Measurements from ENCODE around the gene LRRC58. TPM values are rescaled to one million over a fixed set of nuclear protein-coding genes. Genes with fewer than 3 reads are reported as not detected.

Gene LRRC58
- total RNA-seq, 1 donor from 2014 or later: 14.3 TPM

DNA sequence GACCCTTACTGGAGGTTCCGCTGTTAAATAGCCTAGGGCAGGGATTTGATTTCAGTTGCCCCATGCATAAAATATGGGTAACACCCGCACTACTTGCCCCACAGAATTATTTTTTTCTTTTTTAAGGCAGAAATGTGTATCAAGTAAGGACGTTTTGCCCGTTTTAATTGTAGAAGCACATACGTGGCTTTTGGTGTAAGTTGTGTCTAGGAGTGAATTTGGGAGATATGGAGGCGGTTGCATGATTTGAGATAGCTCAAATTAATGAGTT, 636 bp upstream of the LRRC58 start:
- Mint-ChIP-seq H3K4me3 (ENCODE audit: unreplicated experiment) (peak overlapping the region; percentile 94), H3K36me3 (ENCODE audit: low read depth, unreplicated experiment) (no peaks in the 10 kb centered on the region), H3K27ac (ENCODE audit: unreplicated experiment) (peak overlapping the region; percentile 88), H3K9me3 (ENCODE audit: unreplicated experiment) (no peaks in the 10 kb centered on the region), H3K27me3 (ENCODE audit: low read depth, unreplicated experiment) (no peaks in the 10 kb centered on the region), H3K4me1 (ENCODE audit: low read depth, unreplicated experiment) (peaks cover 5% of the 10 kb centered on the region)
- DNase-seq (ENCODE audit: low read depth): no peak
- Histone ChIP-seq H3K9ac (ENCODE audit: low read length) (peak overlapping the region; percentile 90), H3K4me3 (ENCODE audit: insufficient read depth, low read depth, low read length) (peak overlapping the region; percentile 87), H4K20me1 (ENCODE audit: insufficient read depth, low read length) (peaks cover 36% of the 10 kb centered on the region), H3K9me3 (ENCODE audit: insufficient read depth, low read depth, low read length) (no peaks in the 10 kb centered on the region), H3K27me3 (ENCODE audit: insufficient read depth, low read length) (no peaks in the 10 kb centered on the region), H3K36me3 (ENCODE audit: insufficient read depth, low read length) (no peaks in the 10 kb centered on the region), H3K79me2 (ENCODE audit: insufficient read depth, low read length) (peaks cover 41% of the 10 kb centered on the region), H2AFZ (ENCODE audit: low read depth, low read length) (peak overlapping the region; percentile 89), H3K27ac (ENCODE audit: low read depth, low read length) (peak overlapping the region; percentile 88), H3K4me1 (ENCODE audit: insufficient read depth, low read length) (peaks cover 7% of the 10 kb centered on the region), H3K4me2 (ENCODE audit: low read length) (peak overlapping the region; percentile 91)
- no peak for FAIRE-seq
- TF ChIP-seq EZH2 (IDR thresholded peaks at IDR 0.05; ENCODE audit: insufficient read depth, low read length): no peak
- TF ChIP-seq, protein P1, sequence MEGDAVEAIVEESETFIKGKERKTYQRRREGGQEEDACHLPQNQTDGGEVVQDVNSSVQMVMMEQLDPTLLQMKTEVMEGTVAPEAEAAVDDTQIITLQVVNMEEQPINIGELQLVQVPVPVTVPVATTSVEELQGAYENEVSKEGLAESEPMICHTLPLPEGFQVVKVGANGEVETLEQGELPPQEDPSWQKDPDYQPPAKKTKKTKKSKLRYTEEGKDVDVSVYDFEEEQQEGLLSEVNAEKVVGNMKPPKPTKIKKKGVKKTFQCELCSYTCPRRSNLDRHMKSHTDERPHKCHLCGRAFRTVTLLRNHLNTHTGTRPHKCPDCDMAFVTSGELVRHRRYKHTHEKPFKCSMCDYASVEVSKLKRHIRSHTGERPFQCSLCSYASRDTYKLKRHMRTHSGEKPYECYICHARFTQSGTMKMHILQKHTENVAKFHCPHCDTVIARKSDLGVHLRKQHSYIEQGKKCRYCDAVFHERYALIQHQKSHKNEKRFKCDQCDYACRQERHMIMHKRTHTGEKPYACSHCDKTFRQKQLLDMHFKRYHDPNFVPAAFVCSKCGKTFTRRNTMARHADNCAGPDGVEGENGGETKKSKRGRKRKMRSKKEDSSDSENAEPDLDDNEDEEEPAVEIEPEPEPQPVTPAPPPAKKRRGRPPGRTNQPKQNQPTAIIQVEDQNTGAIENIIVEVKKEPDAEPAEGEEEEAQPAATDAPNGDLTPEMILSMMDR (IDR thresholded peaks at IDR 0.05; ENCODE audit: insufficient read depth, low read depth, low read length): no peak

DNA sequence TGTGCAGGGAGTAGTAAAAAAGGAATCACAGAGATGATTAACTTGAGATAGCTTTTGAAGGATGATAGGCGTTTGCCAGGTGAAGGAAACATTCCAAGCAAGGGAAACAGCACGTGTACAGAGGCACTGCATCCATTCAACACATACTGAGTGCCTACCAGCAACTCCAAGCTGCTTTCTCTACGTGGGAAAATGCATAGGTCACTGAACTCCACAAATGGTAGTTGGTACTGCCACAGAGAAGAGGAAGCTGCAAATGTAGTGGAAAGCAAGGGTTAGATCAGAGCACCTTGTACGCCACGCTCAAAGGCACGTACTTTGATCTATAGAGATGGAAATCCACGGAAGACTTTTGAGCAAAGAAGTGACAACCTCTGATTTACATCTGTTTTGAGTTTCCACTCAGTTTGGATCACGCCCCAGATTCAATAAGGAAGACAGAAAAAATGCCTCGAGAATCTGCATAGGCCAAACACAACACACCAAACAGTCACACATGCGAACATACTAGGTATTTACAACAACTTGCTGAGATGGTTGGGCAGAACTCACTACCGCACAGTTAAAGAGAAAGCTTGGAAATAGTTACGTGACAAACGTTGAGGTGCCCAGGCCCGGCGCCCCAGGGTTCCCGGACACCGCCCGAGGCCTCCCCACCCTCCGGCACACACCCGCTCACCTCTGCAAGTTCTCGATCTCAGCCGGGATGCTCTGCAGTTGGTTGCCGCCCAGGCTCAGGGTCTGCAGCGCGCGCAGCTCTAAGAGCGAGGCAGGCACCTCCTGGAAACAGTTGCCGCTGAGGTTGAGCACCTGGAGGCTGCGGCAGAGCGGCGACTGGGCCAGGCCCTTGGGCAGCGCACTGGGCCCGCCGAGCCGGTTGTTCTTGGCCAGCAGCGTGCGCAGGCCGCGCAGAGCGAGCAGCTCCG, 826 bp downstream of the LRRC58 start:
- no peaks in the 10 kb centered on the region for H3K27me3 Mint-ChIP-seq (ENCODE audit: low read depth, unreplicated experiment)
- Histone ChIP-seq H3K9me3 (ENCODE audit: insufficient read depth, low read depth, low read length) (no peaks in the 10 kb centered on the region), H3K4me2 (ENCODE audit: low read length) (peak overlapping the region; percentile 91), H3K4me1 (ENCODE audit: insufficient read depth, low read length) (peaks cover 7% of the 10 kb centered on the region), H3K9ac (ENCODE audit: low read length) (peak overlapping the region; percentile 90), H2AFZ (ENCODE audit: low read depth, low read length) (peak overlapping the region; percentile 89), H3K79me2 (ENCODE audit: insufficient read depth, low read length) (peaks cover 55% of the 10 kb centered on the region), H3K27me3 (ENCODE audit: insufficient read depth, low read length) (no peaks in the 10 kb centered on the region), H3K36me3 (ENCODE audit: insufficient read depth, low read length) (no peaks in the 10 kb centered on the region), H3K27ac (ENCODE audit: low read depth, low read length) (peak overlapping the region; percentile 88), H3K4me3 (ENCODE audit: insufficient read depth, low read depth, low read length) (peak overlapping the region; percentile 87), H4K20me1 (ENCODE audit: insufficient read depth, low read length) (peaks cover 49% of the 10 kb centered on the region)
- no peak for TF ChIP-seq EZH2 (IDR thresholded peaks at IDR 0.05; ENCODE audit: insufficient read depth, low read length)
- TF ChIP-seq, protein P1 (IDR thresholded peaks at IDR 0.05; ENCODE audit: insufficient read depth, low read depth, low read length): no peak
- no peak for DNase-seq (ENCODE audit: low read depth)
- FAIRE-seq: no peak
- H3K27ac Mint-ChIP-seq (ENCODE audit: unreplicated experiment): peak overlapping the region; percentile 50
- H3K4me1 Mint-ChIP-seq (ENCODE audit: low read depth, unreplicated experiment): peaks cover 10% of the 10 kb centered on the region
- H3K9me3 Mint-ChIP-seq (ENCODE audit: unreplicated experiment): no peaks in the 10 kb centered on the region
- peak overlapping the region; percentile 94 for H3K4me3 Mint-ChIP-seq (ENCODE audit: unreplicated experiment)
- peaks cover 2% of the 10 kb centered on the region for H3K36me3 Mint-ChIP-seq (ENCODE audit: low read depth, unreplicated experiment)

DNA sequence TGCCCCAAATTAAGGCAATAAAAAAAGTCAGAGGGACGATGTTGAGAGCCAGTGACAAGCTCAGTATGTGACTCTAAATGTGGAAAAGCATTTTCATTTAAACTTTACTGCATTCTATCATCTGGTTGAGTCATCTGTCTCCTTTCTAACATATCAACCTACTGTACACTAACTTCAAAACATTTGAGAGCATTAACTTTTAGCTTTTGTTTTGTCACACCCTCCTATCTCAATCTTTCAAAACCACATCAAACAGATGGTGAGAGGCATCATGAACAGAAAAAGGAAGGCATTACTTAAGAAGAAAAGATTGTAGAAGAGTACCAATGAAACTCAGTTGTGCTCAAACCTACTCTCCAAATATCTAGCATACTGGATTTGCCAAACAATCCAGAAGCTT, 4.8 kb downstream of the LRRC58 start:
- DNase-seq (ENCODE audit: low read depth): peak; percentile 55
- Histone ChIP-seq H3K27me3 (ENCODE audit: insufficient read depth, low read length) (no peaks in the 10 kb centered on the region), H3K4me1 (ENCODE audit: insufficient read depth, low read length) (peaks cover 7% of the 10 kb centered on the region), H3K9me3 (ENCODE audit: insufficient read depth, low read depth, low read length) (no peaks in the 10 kb centered on the region), H3K4me3 (ENCODE audit: insufficient read depth, low read depth, low read length) (no peak overlapping the region), H2AFZ (ENCODE audit: low read depth, low read length) (no peak overlapping the region), H3K27ac (ENCODE audit: low read depth, low read length) (no peak overlapping the region), H4K20me1 (ENCODE audit: insufficient read depth, low read length) (peaks cover 58% of the 10 kb centered on the region), H3K36me3 (ENCODE audit: insufficient read depth, low read length) (no peaks in the 10 kb centered on the region), H3K9ac (ENCODE audit: low read length) (no peak overlapping the region), H3K4me2 (ENCODE audit: low read length) (no peak overlapping the region), H3K79me2 (ENCODE audit: insufficient read depth, low read length) (peaks cover 86% of the 10 kb centered on the region)
- Mint-ChIP-seq H3K27ac (ENCODE audit: unreplicated experiment) (no peak overlapping the region), H3K4me1 (ENCODE audit: low read depth, unreplicated experiment) (peaks cover 6% of the 10 kb centered on the region), H3K4me3 (ENCODE audit: unreplicated experiment) (no peak overlapping the region), H3K27me3 (ENCODE audit: low read depth, unreplicated experiment) (no peaks in the 10 kb centered on the region), H3K9me3 (ENCODE audit: unreplicated experiment) (peaks cover 4% of the 10 kb centered on the region), H3K36me3 (ENCODE audit: low read depth, unreplicated experiment) (peaks cover 9% of the 10 kb centered on the region)
- TF ChIP-seq EZH2 (IDR thresholded peaks at IDR 0.05; ENCODE audit: insufficient read depth, low read length): no peak
- TF ChIP-seq, protein P1 (IDR thresholded peaks at IDR 0.05; ENCODE audit: insufficient read depth, low read depth, low read length): no peak
- peak; percentile 56 for FAIRE-seq
